Nephron progenitor cell (in vitro differentiated cells): ENCODE measurements around the gene OSBPL7.

Experiments
- DNase-seq: peaks from one replicate; pipeline ENCODE4 v3.0.0; 2021
- H3K27ac Mint-ChIP-seq: 2 replicates; pipeline ENCODE4 v1.8.0; 2021; ENCODE audit warnings: mild to moderate bottlenecking, moderate library complexity, mixed read lengths
- H3K27me3 Mint-ChIP-seq: 2 replicates; pipeline ENCODE4 v1.8.0; 2021; ENCODE audit warnings: mild to moderate bottlenecking, low read depth, mixed read lengths; ENCODE audit not compliant: poor library complexity
- H3K36me3 Mint-ChIP-seq: 2 replicates; pipeline ENCODE4 v1.8.0; 2021; ENCODE audit warnings: low read depth, mixed read lengths
- H3K4me1 Mint-ChIP-seq: 2 replicates; pipeline ENCODE4 v1.8.0; 2021; ENCODE audit warnings: mixed read lengths
- H3K4me3 Mint-ChIP-seq: 2 replicates; pipeline ENCODE4 v1.8.0; 2021; ENCODE audit warnings: mild to moderate bottlenecking, moderate library complexity, mixed read lengths
- H3K9me3 Mint-ChIP-seq: 2 replicates; pipeline ENCODE4 v1.8.0; 2021; ENCODE audit warnings: mild to moderate bottlenecking, moderate library complexity, mixed read lengths
- CTCF ChIP-seq: fragments of 200-600 bp; sonication (generic); IDR thresholded peaks from 2 replicates; pipeline ENCODE4 v1.5.0; 2021; ENCODE audit warnings: antibody characterized with exemption

Gene OSBPL7

GRCh38 chr17:47845716-47846075, 24.1 kb upstream of the OSBPL7 start:
- no peak for TF ChIP-seq CTCF
- DNase-seq: no peak
- Mint-ChIP-seq H3K9me3 (no peaks in the 10 kb centered on the region), H3K4me3 (peak overlapping the region; percentile 34), H3K27ac (no peak overlapping the region), H3K36me3 (no peaks in the 10 kb centered on the region), H3K4me1 (peaks cover 79% of the 10 kb centered on the region), H3K27me3 (peaks cover 37% of the 10 kb centered on the region)

- peaks cover 79% of the 10 kb centered on the region for H3K4me1 Mint-ChIP-seq
- H3K36me3 Mint-ChIP-seq: no peaks in the 10 kb centered on the region
- no peak for DNase-seq
- no peaks in the 10 kb centered on the region for H3K9me3 Mint-ChIP-seq
- peaks cover 32% of the 10 kb centered on the region for H3K27me3 Mint-ChIP-seq
- H3K27ac Mint-ChIP-seq: no peak overlapping the region
- H3K4me3 Mint-ChIP-seq: peak overlapping the region; percentile 34
- TF ChIP-seq CTCF: peak; percentile 39
Measured at GRCh38 chr17:47844814-47845715, 23.5 kb upstream of the OSBPL7 start.

- no peak for TF ChIP-seq CTCF
- DNase-seq: no peak
- H3K4me3 Mint-ChIP-seq: no peak overlapping the region
- H3K4me1 Mint-ChIP-seq: peaks cover 79% of the 10 kb centered on the region
- H3K27me3 Mint-ChIP-seq: peaks cover 24% of the 10 kb centered on the region
- no peaks in the 10 kb centered on the region for H3K9me3 Mint-ChIP-seq
- H3K36me3 Mint-ChIP-seq: no peaks in the 10 kb centered on the region
- no peak overlapping the region for H3K27ac Mint-ChIP-seq
Measured at GRCh38 chr17:47844227-47844626, 22.6 kb upstream of the OSBPL7 start.

- Mint-ChIP-seq H3K36me3 (no peaks in the 10 kb centered on the region), H3K27me3 (peaks cover 15% of the 10 kb centered on the region), H3K4me3 (no peak overlapping the region), H3K4me1 (peaks cover 76% of the 10 kb centered on the region), H3K27ac (no peak overlapping the region), H3K9me3 (no peaks in the 10 kb centered on the region)
- no peak for DNase-seq
- no peak for TF ChIP-seq CTCF
Measured at GRCh38 chr17:47843391-47843730, 21.8 kb upstream of the OSBPL7 start.

- Mint-ChIP-seq H3K27me3 (peaks cover under 1% of the 10 kb centered on the region), H3K4me1 (peaks cover 70% of the 10 kb centered on the region), H3K9me3 (no peaks in the 10 kb centered on the region), H3K27ac (no peak overlapping the region), H3K36me3 (no peaks in the 10 kb centered on the region), H3K4me3 (peak overlapping the region; percentile 91)
- no peak for DNase-seq
- TF ChIP-seq CTCF: peak; percentile 31
Measured at GRCh38 chr17:47841488-47842291, 20.1 kb upstream of the OSBPL7 start.
